NCI-H2107 treated with DMSO at 0.1 percent for 48 hours (cell line): ENCODE data around the gene HSPG2.
"Not testable (repeated sequence)": the region's sequence is repeated elsewhere in the genome, so short reads cannot be mapped to it uniquely, and the experiment has no call there.

Experiments used
- DNase-seq: peaks from one replicate; lab custom pipeline; 2025; ENCODE audit not compliant: unreplicated experiment; lab: John Stamatoyannopoulos, UW

HSPG2 gene

GRCh38 chr1:21937034-21937371, at the start of gene HSPG2:
Gene HSPG2, minus strand, starts transcription at chr1:21937310. Its CDS starts 93 bp downstream, at chr1:21937217.
- DNase-seq: no peak

DNA sequence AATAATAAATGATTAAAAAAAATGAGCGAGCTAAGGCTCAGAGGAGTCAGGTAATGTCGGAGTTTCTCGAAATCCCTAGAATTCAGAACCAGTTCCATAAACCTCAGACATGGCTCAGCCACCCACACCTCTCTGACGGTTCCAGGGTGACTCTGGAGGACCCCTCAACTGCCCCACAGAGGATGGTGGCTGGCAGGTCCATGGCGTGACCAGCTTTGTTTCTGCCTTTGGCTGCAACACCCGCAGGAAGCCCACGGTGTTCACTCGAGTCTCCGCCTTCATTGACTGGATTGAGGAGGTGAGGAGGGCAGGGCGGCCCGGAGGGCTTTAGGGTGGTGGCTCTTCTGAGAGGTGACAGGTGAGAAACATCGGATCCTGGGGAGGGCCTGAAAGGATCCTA, 49.3 kb upstream of the HSPG2 start:
- DNase-seq: not testable (repeated sequence)

DNA sequence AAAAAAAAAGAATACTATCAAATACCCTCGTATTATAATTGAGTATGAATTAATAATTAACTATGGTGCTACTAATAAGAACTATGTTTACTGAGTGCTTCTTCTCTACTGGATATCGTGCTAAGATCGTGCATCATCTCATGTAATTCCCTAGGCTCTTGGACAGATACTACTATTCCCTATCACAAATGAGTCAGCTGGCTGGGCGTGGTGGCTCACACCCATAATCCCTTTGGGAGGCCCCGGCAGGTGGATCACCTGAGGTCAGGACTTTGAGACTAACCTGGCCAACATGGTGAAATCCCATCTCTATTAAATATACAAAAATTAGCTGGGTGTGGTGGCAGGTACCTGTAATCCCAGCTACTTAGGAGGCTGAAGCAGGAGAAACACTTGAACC, 48.8 kb upstream of the HSPG2 start:
- not testable (repeated sequence) for DNase-seq

DNA sequence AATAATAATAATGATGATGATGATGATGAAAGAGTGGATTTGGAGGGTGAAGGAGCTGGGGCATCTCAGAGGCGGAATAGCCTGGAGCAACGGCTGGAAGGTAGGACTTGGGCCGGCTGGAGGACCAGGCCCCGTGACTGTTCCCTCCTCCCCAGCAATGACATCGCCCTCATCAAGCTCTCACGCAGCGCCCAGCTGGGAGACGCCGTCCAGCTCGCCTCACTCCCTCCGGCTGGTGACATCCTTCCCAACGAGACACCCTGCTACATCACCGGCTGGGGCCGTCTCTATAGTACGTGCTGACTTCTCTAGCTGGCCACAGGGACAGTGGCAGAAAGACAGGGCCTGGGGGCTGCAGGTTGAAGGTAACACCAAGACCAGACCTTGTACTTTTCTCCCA, 46.4 kb upstream of the HSPG2 start:
- DNase-seq: not testable (repeated sequence)

DNA sequence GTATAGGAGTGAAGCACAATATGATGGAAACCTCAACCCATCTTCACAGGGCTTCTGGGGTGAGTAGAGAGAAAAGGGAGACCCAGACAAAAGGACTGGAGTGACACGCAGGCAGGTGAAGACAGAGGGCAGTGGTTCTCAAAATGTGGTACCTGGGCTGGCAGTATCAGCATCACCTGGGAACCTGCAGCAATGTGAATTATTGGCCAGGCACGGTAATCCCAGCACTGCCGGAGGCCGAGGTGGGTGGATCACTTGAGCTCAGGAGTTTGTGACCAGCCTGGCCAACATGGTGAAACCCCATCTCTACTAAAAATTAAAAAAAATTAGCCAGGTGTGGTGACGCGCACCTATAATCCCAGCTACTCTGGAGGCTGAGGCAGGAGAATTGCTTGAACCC, 45.0 kb upstream of the HSPG2 start:
- not testable (repeated sequence) for DNase-seq

DNA sequence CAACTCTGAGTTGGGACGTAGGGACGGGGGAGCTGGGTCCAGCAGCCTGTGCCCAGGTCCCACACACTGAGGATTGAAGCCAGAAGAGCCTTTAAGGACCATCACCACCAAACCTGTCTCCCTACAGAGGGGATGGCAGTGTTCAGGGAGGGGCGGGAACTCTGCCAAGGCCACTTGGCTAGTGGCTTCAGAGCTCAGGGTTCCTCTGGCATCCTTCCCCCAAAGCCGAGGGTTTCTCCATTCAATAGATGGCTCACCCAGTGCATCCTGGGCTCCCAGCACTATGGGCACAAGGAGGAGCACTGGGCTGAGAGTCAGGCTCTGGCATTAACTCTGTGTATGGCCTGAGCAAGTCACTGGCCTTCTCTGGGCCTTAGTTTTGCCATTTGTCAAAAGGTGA, 44.1 kb upstream of the HSPG2 start:
- DNase-seq: not testable (repeated sequence)

GRCh38 chr1:21980515-21981220, 43.6 kb upstream of the HSPG2 start:
- not testable (repeated sequence) for DNase-seq

DNA sequence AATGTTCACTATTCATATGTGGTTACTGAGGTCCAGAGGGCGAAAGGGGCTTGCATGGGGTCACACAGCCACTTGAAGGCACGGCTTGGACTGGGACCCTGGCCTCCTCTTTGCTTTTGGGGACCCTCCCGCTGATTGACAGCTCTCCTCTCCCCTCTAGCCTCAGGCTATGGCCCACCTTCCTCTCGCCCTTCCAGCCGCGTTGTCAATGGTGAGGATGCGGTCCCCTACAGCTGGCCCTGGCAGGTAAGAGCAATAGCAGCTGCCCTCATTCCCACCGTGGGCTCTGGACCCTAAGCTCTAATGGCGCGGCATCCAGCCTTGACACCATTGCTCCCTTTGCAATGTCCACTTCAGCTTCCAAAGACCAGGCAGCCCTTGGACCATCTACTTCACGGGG, 41.1 kb upstream of the HSPG2 start:
- DNase-seq: not testable (repeated sequence)

- not testable (repeated sequence) for DNase-seq
Observed at GRCh38 chr1:21976703-21977239, 39.7 kb upstream of the HSPG2 start, which contains the start of gene CELA3B. Gene CELA3B, plus strand, starts transcription at chr1:21977022. Its CDS starts 18 bp downstream, at chr1:21977040.

- DNase-seq: not testable (repeated sequence)
Observed at GRCh38 chr1:21975296-21975695, 38.2 kb upstream of the HSPG2 start.

DNA sequence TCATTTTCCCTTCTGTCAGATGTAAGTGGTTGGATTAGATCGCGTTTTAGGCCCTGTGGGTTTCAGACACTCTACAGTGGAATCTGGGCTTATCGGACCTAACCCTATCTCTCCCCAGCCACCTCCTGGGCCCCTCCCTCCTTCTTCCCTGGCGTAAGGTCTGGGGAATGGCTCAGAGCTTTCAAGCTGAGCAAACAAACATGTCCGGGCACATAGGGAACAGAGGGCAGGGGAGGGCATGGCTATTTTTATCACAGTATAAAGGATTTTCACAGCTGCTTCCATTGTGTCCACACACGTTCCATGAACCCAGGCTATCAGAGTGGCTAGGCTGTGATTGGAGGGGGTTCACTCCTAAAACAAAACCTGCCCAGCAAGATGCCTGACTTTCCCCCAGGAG, 37.6 kb upstream of the HSPG2 start:
- not testable (repeated sequence) for DNase-seq

- not testable (repeated sequence) for DNase-seq
Observed at GRCh38 chr1:21973948-21974347, 36.8 kb upstream of the HSPG2 start.

GRCh38 chr1:21972973-21973441, 35.9 kb upstream of the HSPG2 start:
- DNase-seq: not testable (repeated sequence)

DNA sequence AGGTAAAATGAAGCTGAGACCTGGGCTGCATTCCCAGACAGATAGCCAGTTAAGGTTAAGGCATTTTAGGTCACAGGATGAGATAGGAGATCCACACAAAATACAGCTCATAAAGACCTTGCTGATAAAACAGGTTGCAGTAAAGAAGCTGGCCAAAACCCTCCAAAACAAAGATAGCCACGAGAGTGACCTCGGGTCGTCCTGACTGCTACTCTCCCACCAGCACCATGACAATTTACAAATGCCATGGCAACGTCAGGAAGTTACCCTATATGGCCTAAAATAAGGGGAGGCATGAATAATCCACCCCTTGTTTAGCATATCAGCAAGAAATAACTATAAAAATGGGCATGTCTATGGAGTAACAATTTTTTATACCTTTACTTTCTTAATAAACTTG, 33.4 kb upstream of the HSPG2 start:
- DNase-seq: not testable (repeated sequence)

DNA sequence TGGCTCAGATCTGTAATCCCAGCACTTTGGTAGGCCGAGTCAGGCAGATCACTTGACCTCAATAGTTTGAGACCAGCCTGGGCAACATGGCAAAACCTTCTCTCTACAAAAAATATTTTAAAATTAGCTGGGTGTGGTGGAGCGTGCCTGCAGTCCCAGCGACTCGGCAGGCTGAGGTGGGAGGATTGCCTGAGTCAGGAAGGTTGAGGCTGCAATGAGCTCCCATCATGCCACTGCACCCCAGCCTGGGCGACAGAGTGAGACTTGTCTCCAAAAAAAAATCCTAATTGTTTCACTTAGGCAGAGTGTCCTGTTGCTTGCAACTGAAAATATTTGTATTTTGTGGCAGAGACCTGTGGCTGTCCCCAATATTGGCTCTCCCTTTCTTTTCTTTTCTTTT, 32.0 kb upstream of the HSPG2 start:
- DNase-seq: not testable (repeated sequence)

GRCh38 chr1:21967216-21967615, 30.1 kb upstream of the HSPG2 start:
- not testable (repeated sequence) for DNase-seq

DNA sequence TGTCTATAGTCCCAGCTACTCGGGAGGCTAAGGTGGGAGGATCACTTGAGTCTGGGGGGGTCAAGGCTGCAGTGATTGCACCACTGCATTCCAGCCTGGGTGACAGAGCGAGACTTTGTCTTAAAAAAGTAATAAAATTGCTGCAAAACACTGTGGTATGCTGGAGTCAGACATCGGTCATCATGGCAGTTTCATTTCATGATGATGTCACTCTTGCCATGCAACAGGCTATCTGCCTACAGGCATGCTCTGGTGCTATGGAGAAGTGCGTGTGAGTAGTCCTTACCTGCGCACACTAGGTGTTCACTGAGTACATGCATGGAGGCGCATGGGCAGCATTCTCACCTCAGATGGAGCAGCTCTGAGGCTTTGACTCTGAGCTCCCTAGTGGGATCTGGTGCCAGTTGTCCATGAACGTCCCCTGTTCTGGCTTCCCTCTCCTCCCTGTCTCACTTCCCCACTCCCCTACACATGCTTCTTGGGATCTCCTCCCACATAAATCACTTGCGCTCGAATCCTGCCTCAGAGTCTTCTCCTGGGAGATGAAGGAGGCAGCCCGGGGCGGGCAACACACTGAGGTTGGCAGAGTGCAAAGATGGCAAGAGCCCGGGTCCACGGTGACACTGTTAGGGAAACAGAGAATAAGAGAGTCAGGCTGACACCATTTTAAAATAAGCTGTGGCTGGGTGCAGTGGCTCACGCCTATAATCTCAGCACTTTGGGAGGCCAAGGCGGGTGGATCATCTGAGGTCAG, 29.3 kb upstream of the HSPG2 start:
- DNase-seq: no peak

DNA sequence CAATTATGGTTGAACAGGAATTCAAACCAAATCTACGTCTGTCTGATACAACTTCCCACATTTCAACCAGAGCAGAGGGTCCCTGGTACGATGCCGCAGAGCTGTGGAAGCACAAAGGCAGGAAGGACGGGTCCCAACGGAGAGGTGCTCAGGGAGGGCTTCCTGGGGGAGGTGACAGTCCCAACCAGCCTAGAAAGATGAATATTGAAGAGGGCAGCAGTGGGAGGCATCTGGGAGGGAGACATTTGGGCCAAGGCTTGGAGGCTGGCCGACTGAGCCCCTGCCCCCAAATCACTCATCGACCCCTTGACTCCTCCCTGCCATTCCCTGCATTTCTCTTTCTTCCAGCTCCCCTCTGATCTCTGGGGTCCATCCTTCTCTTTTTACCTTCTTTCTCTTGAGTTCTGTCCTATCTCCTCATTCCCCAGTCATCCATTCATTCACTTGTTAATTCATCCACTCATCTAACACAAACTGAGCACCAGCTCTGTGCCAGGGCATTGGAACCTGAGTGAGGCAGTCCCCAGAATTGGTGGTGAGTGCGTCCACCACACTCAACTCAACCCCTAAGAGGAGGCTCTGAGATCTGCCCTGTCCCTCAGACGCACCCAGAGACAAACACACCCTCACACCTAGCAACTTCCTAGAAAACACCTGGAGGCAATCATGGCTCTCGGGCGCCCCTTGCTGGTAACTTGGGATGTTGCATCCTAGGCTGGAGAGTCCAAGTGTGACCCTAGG, 26.5 kb upstream of the HSPG2 start:
- peak; percentile 36 for DNase-seq

DNA sequence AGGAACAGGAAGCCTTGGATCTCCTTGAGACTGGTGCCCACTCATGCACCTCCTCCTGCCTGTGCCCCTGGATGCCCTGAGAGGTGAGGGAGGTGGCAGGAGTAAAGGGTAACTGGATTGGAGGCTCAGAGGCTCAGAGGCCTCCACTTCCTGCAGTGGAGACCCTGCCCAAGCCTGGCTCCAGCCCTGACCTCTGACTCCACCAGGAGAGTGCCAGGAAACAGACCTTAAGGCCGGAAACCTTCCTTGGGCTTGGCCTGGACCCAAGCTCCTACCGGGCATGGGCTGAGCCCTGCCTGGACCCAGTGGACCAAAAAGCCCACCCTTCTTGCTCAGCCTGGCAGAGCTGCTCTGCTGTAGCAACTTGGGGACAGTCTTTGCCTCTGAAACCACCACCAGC, 24.7 kb upstream of the HSPG2 start:
- no peak for DNase-seq

DNA sequence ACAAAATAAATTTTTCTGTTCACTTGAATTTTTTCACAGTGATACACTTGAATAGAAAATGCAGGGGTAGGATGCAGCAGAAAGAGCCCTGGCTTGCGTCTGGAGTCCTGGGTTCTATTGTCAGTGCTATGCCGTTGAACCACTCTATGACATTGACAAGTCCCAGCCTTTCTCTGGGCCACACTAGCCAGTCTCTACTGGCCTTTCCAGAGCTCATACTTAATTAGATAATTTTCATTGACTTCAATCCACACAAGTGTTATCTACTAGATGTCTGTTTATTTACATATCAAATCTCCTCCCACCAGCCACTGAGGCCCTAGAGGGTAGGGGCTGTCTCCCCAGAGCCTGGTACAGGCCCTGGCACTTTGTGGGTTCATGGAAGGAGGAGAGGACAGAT, 24.2 kb upstream of the HSPG2 start:
- DNase-seq: no peak
